GM23338 (cell line): Measurements from ENCODE around the gene PPFIBP2. TPM values are rescaled to one million over a fixed set of nuclear protein-coding genes. Genes with fewer than 3 reads are reported as not detected.

Source experiments
- ATAC-seq: fragments of 200-7000 bp; cut with Tn5 transposase; 3 replicates; pipeline ENCODE4 v1.9.1; 2020
- DNase-seq: peaks from one replicate; pipeline ENCODE4 v3.0.0-alpha.2; 2015; ENCODE audit warnings: low spot score
- H2AFZ ChIP-seq: fragments of 200-600 bp; sonication (generic); 2 replicates; pipeline ENCODE4 v1.8.0; 2016; ENCODE audit warnings: antibody characterized with exemption, mild to moderate bottlenecking, moderate library complexity
- H3F3A ChIP-seq: fragments of 200-600 bp; sonication (generic); replicated peaks from 2 replicates; pipeline ENCODE4 v1.8.0; 2017; ENCODE audit warnings: antibody characterized with exemption, mixed run types, low read depth
- H3K27ac ChIP-seq: fragments of 200-600 bp; sonication (generic); 2 replicates; pipeline ENCODE4 v1.6.1; 2016; ENCODE audit warnings: low read depth
- H3K27me3 ChIP-seq: fragments of 200-600 bp; sonication (generic); 2 replicates; pipeline ENCODE4 v1.8.0; 2016; ENCODE audit warnings: mild to moderate bottlenecking, mixed run types, moderate library complexity; ENCODE audit not compliant: insufficient read depth
- H3K36me3 ChIP-seq: fragments of 200-600 bp; sonication (generic); 2 replicates; pipeline ENCODE4 v1.8.0; 2016; ENCODE audit warnings: mild to moderate bottlenecking; ENCODE audit not compliant: insufficient read depth
- H3K4me1 ChIP-seq: fragments of 200-600 bp; sonication (generic); 2 replicates; pipeline ENCODE4 v1.8.0; 2016; ENCODE audit warnings: mild to moderate bottlenecking, moderate library complexity; ENCODE audit not compliant: insufficient read depth
- H3K4me2 ChIP-seq: fragments of 200-600 bp; sonication (generic); 2 replicates; pipeline ENCODE4 v1.7.1; 2017; ENCODE audit warnings: mixed run types
- H3K4me3 ChIP-seq: fragments of 200-600 bp; sonication (generic); 2 replicates; pipeline ENCODE4 v1.6.1; 2016; ENCODE audit warnings: mixed run types
- H3K79me2 ChIP-seq: fragments of 200-600 bp; sonication (generic); replicated peaks from 2 replicates; pipeline ENCODE4 v1.8.0; 2017; ENCODE audit warnings: mild to moderate bottlenecking; ENCODE audit not compliant: insufficient read depth
- H3K9me2 ChIP-seq: fragments of 200-600 bp; sonication (generic); 2 replicates; pipeline ENCODE4 v1.8.0; 2017; ENCODE audit not compliant: insufficient read depth
- H4K20me1 ChIP-seq: fragments of 200-600 bp; sonication (generic); replicated peaks from 2 replicates; pipeline ENCODE4 v1.8.0; 2017; ENCODE audit warnings: mild to moderate bottlenecking; ENCODE audit not compliant: insufficient read depth
- H3K27ac Mint-ChIP-seq: 2 replicates; pipeline ENCODE4 v1.8.0; 2020; ENCODE audit warnings: inconsistent platforms, mild to moderate bottlenecking, moderate library complexity, mixed read lengths
- H3K27me3 Mint-ChIP-seq: 3 replicates; pipeline ENCODE4 v1.8.0; 2022; ENCODE audit warnings: low read depth, mild to moderate bottlenecking, moderate library complexity, mixed read lengths, inconsistent platforms; ENCODE audit not compliant: insufficient read depth, poor library complexity
- H3K36me3 Mint-ChIP-seq: 3 replicates; pipeline ENCODE4 v1.8.0; 2021; ENCODE audit warnings: low read depth, mild to moderate bottlenecking, inconsistent platforms, moderate library complexity, mixed read lengths
- H3K4me1 Mint-ChIP-seq: 3 replicates; pipeline ENCODE4 v1.8.0; 2020; ENCODE audit warnings: mild to moderate bottlenecking, inconsistent platforms, mixed read lengths
- H3K4me3 Mint-ChIP-seq: 3 replicates; pipeline ENCODE4 v1.8.0; 2021; ENCODE audit warnings: moderate library complexity, mild to moderate bottlenecking, inconsistent platforms, mixed read lengths
- H3K9me3 Mint-ChIP-seq: 3 replicates; pipeline ENCODE4 v1.8.0; 2020; ENCODE audit warnings: moderate library complexity, mild to moderate bottlenecking, inconsistent platforms, mixed read lengths
- CREB1 ChIP-seq: fragments of 250-450 bp; sonication (Bioruptor Pico); IDR thresholded peaks from 2 replicates; pipeline ENCODE4 v1.5.0; 2020; ENCODE audit warnings: low read depth, mild to moderate bottlenecking, moderate library complexity
- EZH2phosphoT487 ChIP-seq: fragments of 200-600 bp; sonication (generic); IDR thresholded peaks from one replicate; pipeline ENCODE4 v1.8.1; 2018; ENCODE audit warnings: antibody characterized with exemption; ENCODE audit not compliant: unreplicated experiment
- NANOG ChIP-seq: IDR thresholded peaks from 2 replicates; pipeline ENCODE4 v1.6.1; 2016; ENCODE audit warnings: antibody characterized with exemption, borderline replicate concordance
- POLR2AphosphoS5 ChIP-seq: IDR thresholded peaks from 2 replicates; pipeline ENCODE4 v1.6.1; 2016; ENCODE audit warnings: antibody characterized with exemption, low read depth
- REST ChIP-seq: IDR thresholded peaks from one replicate; pipeline ENCODE4 v1.6.1; 2018; ENCODE audit warnings: antibody characterized with exemption; ENCODE audit not compliant: unreplicated experiment
- STAT1 ChIP-seq: IDR thresholded peaks from one replicate; pipeline ENCODE4 v1.6.1; 2016; ENCODE audit warnings: antibody characterized with exemption; ENCODE audit not compliant: unreplicated experiment
- ZNF331 ChIP-seq: fragments of 250-450 bp; sonication (Bioruptor Pico); IDR thresholded peaks from 2 replicates; pipeline ENCODE4 v1.5.0; 2020; ENCODE audit warnings: low read depth, mild to moderate bottlenecking, moderate library complexity
- ZNF462 ChIP-seq: fragments of 250-450 bp; sonication (Bioruptor Pico); IDR thresholded peaks from 2 replicates; pipeline ENCODE4 v1.5.0; 2020; ENCODE audit warnings: mild to moderate bottlenecking, moderate library complexity
- polyA plus RNA-seq: library from polyadenylated mRNA; unstranded; fragments of >200 nt; fragmentation: Nextera tagmentation; extraction: Ambion mirVana; gene quantifications from 2 replicates; pipeline ENCODE4 v1.2.1, GENCODE V29; 2016
- total RNA-seq: library from RNA; depleted of rRNA; stranded (reverse); fragments of >200 nt; shearing (Covaris generic); gene quantifications from 2 replicates; pipeline ENCODE4 v1.2.3, GENCODE V29; 2014
- TF ChIP-seq, protein P1 (sequence below): IDR thresholded peaks from 2 replicates; pipeline ENCODE4 v1.6.1; 2016; ENCODE audit warnings: antibody characterized with exemption

The PPFIBP2 gene
- total and polyA plus RNA-seq, 2 experiments from 2014 or later = 7.1 to 14.8 TPM

GRCh38 chr11:7544021-7544420, 30.2 kb downstream of the PPFIBP2 start:
- ATAC-seq = no peak
- Histone ChIP-seq H2AFZ (no peak overlapping the region), H3K79me2 (no peaks in the 10 kb centered on the region), H3K4me2 (no peak overlapping the region), H3K4me1 (peaks cover 10% of the 10 kb centered on the region; the same call in 1 of the 2 replicates), H3F3A (no peaks in the 10 kb centered on the region), H3K4me3 (no peak overlapping the region), H4K20me1 (no peaks in the 10 kb centered on the region), H3K27ac (no peak overlapping the region), H3K9me2 (no peaks in the 10 kb centered on the region), H3K27me3 (no peaks in the 10 kb centered on the region), H3K36me3 (no peaks in the 10 kb centered on the region)
- Mint-ChIP-seq H3K4me1 (peaks cover 22% of the 10 kb centered on the region), H3K36me3 (no peaks in the 10 kb centered on the region), H3K9me3 (no peaks in the 10 kb centered on the region), H3K4me3 (no peak overlapping the region), H3K27ac (no peak overlapping the region), H3K27me3 (peaks cover 9% of the 10 kb centered on the region)
- no peak for DNase-seq
- TF ChIP-seq STAT1 = no peak
- no peak for TF ChIP-seq REST
- TF ChIP-seq POLR2AphosphoS5 = no peak
- TF ChIP-seq ZNF462 (CRISPR knock-in tag) = no peak
- TF ChIP-seq EZH2phosphoT487 = no peak
- no peak for TF ChIP-seq NANOG
- TF ChIP-seq CREB1 (CRISPR knock-in tag) = no peak
- no peak for TF ChIP-seq ZNF331 (CRISPR knock-in tag)
- TF ChIP-seq, protein P1, sequence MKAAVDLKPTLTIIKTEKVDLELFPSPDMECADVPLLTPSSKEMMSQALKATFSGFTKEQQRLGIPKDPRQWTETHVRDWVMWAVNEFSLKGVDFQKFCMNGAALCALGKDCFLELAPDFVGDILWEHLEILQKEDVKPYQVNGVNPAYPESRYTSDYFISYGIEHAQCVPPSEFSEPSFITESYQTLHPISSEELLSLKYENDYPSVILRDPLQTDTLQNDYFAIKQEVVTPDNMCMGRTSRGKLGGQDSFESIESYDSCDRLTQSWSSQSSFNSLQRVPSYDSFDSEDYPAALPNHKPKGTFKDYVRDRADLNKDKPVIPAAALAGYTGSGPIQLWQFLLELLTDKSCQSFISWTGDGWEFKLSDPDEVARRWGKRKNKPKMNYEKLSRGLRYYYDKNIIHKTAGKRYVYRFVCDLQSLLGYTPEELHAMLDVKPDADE = no peak
